ENCODE results near the gene SMIM32.

- TF ChIP-seq CTCF (conservative IDR thresholded peaks at IDR 0.05; ENCODE audit: low read length) (no peak), EZH2phosphoT487 (IDR thresholded peaks at IDR 0.05; ENCODE audit: borderline replicate concordance, low read depth, low read length) (no peak)
Observed at GRCh38 chr5:136208916-136209315, 16.0 kb upstream of the SMIM32 start.

All from OCI-LY7 (cell line).